Measurements from ENCODE around the gene WDR72. TPM values are rescaled to one million over a fixed set of nuclear protein-coding genes. Genes with fewer than 3 reads are reported as not detected.
"Not testable (repeated sequence)": the region's sequence is repeated elsewhere in the genome, so short reads cannot be mapped to it uniquely, and the experiment has no call there.

WDR72 gene
- total RNA-seq, 1 donor from 2014 or later = 3.2 TPM

GRCh38 chr15:53695365-53695764 lies 64.1 kb downstream of the WDR72 start:
- no peaks in the 10 kb centered on the region for H3K36me3 ChIP-seq
- no peak overlapping the region for H3K4me3 ChIP-seq
- intact Hi-C loops (cut with DNase I) = no loop called here
- ATAC-seq (no peak), DNase-seq (no peak)
- no peaks in the 10 kb centered on the region for H3K4me1 ChIP-seq
- no peak overlapping the region for H3K27ac ChIP-seq
- H3K27me3 ChIP-seq = no peaks in the 10 kb centered on the region
- no peaks in the 10 kb centered on the region for H3K9me3 ChIP-seq
- TF ChIP-seq CTCF (IDR thresholded peaks at IDR 0.05) = no peak

- Histone ChIP-seq H3K27ac (no peak overlapping the region), H3K36me3 (no peaks in the 10 kb centered on the region), H3K9me3 (no peaks in the 10 kb centered on the region), H3K27me3 (no peaks in the 10 kb centered on the region), H3K4me3 (no peak overlapping the region), H3K4me1 (no peaks in the 10 kb centered on the region)
- intact Hi-C loops (cut with DNase I) = no loop called here
- ATAC-seq = no peak
- no peak for TF ChIP-seq CTCF (IDR thresholded peaks at IDR 0.05)
- DNase-seq = no peak
These were observed 65.0 kb downstream of the WDR72 start for GRCh38 chr15:53694476-53694874.

DNA sequence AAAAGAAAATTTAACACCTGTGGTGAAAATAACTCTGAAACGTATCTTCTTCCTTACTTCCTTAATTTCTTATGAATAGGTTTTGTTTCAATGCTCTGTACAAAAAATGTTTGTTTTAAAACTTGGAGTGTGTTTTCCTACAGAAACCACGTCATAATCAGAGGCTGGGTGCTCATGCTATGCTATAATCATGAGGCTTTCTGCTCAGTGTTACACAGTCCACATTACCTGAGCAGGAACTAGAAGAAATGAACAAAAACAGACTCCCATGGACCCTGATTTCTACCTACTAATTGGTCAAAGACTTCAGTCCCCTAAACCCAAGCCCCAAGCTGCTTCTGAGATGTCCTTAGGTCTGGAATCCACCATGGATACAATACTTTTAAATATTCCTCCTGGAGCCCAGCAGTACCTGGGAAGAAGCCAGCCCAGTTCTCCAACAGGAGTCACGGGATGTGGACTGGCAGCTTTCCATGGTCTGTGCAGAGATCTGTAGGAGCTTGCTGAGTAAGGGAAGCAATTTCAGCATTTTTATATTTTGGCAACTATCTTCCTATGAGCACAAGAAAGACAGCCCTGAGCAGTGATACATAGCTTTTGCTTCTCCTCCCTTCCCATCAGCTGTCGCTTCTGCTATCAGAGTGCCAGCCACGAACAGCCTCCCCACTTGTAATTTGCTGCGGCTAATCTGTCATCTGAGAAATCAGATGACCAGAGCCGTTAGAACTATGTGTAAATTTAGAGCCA lies 65.6 kb downstream of the WDR72 start:
- Histone ChIP-seq H3K27me3 (no peaks in the 10 kb centered on the region), H3K27ac (no peak overlapping the region), H3K36me3 (no peaks in the 10 kb centered on the region), H3K4me1 (no peaks in the 10 kb centered on the region), H3K9me3 (no peaks in the 10 kb centered on the region), H3K4me3 (no peak overlapping the region)
- ATAC-seq = peak; percentile 65
- intact Hi-C loops (cut with DNase I) = no loop called here
- DNase-seq = peak; percentile 73
- no peak for TF ChIP-seq CTCF (IDR thresholded peaks at IDR 0.05)

DNA sequence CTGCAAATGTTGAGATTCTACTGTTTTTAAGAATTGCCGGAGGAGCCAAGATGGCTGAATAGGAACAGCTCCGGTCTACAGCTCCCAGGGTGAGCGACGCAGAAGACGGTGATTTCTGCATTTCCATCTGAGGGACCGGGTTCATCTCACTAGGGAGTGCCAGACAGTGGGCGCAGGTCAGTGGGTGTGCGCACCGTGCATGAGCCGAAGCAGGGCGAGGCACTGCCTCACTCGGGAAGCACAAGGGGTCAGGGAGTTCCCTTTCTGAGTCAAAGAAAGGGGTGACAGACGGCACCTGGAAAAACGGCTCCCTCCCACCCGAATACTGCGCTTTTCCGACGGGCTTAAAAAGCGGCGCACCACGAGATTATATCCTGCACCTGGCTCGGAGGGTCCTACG lies 75.3 kb downstream of the WDR72 start:
- H3K27me3 ChIP-seq; ATAC-seq; H3K27ac ChIP-seq; H3K9me3 ChIP-seq; H3K36me3 ChIP-seq; H3K4me1 ChIP-seq; DNase-seq; intact Hi-C loops (cut with DNase I); H3K4me3 ChIP-seq: not testable (repeated sequence)

GRCh38 chr15:53681056-53681455 lies 78.4 kb downstream of the WDR72 start:
- DNase-seq (no peak), ATAC-seq (no peak)
- Histone ChIP-seq H3K9me3 (no peaks in the 10 kb centered on the region), H3K4me1 (no peaks in the 10 kb centered on the region), H3K27me3 (no peaks in the 10 kb centered on the region), H3K36me3 (no peaks in the 10 kb centered on the region), H3K27ac (no peak overlapping the region), H3K4me3 (no peak overlapping the region)
- no peak for TF ChIP-seq CTCF (IDR thresholded peaks at IDR 0.05)
- intact Hi-C loops (cut with DNase I) = no loop called here

DNA sequence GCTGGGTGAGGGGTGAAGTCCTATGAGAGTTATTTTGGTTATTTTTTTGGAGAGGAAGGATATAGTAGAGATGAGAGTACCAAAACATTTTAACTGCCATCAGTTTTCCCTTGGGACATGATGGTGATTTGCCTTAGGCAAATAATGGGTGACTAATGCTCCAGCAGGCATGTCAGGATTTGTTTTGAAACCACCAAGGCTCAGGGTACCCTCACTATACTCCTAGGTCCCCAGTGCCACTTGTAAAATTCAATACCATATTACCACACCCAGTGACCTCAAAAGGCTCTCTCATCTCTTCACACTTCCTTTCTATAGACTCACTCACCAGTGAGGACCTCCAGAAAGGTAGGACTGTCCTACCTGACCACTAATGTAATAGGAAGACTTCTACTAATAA lies 83.6 kb downstream of the WDR72 start:
- no peaks in the 10 kb centered on the region for H3K27me3 ChIP-seq
- DNase-seq = no peak
- no peak for ATAC-seq
- intact Hi-C loops (cut with DNase I) = no loop called here
- TF ChIP-seq CTCF (IDR thresholded peaks at IDR 0.05) = no peak
- no peak overlapping the region for H3K4me3 ChIP-seq
- H3K27ac ChIP-seq = no peak overlapping the region
- H3K4me1 ChIP-seq = no peaks in the 10 kb centered on the region
- H3K36me3 ChIP-seq = no peaks in the 10 kb centered on the region
- no peaks in the 10 kb centered on the region for H3K9me3 ChIP-seq

Measured in upper lobe of right lung (tissue), 1 donor.